Measurements from ENCODE around the gene TRANK1. TPM values are rescaled to one million over a fixed set of nuclear protein-coding genes. Genes with fewer than 3 reads are reported as not detected.
"Not testable (repeated sequence)": the region's sequence is repeated elsewhere in the genome, so short reads cannot be mapped to it uniquely, and the experiment has no call there.

Gene TRANK1
- total RNA-seq, 1 donor from 2014 or later: 16.8 TPM

- no peak for DNase-seq (ENCODE audit: extremely low read depth, low read depth, low spot score)
These were observed 49.9 kb downstream of the TRANK1 start for GRCh38 chr3:36894914-36895313.

GRCh38 chr3:36893826-36894225 is 51.0 kb downstream of the TRANK1 start:
- no peak for DNase-seq (ENCODE audit: extremely low read depth, low read depth, low spot score)

GRCh38 chr3:36893137-36893557 is 51.7 kb downstream of the TRANK1 start:
- DNase-seq (ENCODE audit: extremely low read depth, low read depth, low spot score): peak; percentile 45

GRCh38 chr3:36892457-36893136 is 52.3 kb downstream of the TRANK1 start:
- DNase-seq (ENCODE audit: extremely low read depth, low read depth, low spot score): no peak

- DNase-seq (ENCODE audit: extremely low read depth, low read depth, low spot score): no peak
These were observed 53.1 kb downstream of the TRANK1 start for GRCh38 chr3:36891701-36892160.

GRCh38 chr3:36891097-36891496 is 53.8 kb downstream of the TRANK1 start:
- DNase-seq (ENCODE audit: extremely low read depth, low read depth, low spot score): not testable (repeated sequence)

- no peak for DNase-seq (ENCODE audit: extremely low read depth, low read depth, low spot score)
These were observed 54.6 kb downstream of the TRANK1 start for GRCh38 chr3:36890261-36890660.

- DNase-seq (ENCODE audit: extremely low read depth, low read depth, low spot score): no peak
These were observed 63.1 kb downstream of the TRANK1 start for GRCh38 chr3:36881735-36882134.

- not testable (repeated sequence) for DNase-seq (ENCODE audit: extremely low read depth, low read depth, low spot score)
These were observed 65.0 kb downstream of the TRANK1 start for GRCh38 chr3:36879842-36880241.

- no peak for DNase-seq (ENCODE audit: extremely low read depth, low read depth, low spot score)
These were observed 66.7 kb downstream of the TRANK1 start for GRCh38 chr3:36877930-36878685.

- no peak for DNase-seq (ENCODE audit: extremely low read depth, low read depth, low spot score)
These were observed 68.5 kb downstream of the TRANK1 start for GRCh38 chr3:36876181-36876936.

- DNase-seq (ENCODE audit: extremely low read depth, low read depth, low spot score): no peak
These were observed 69.5 kb downstream of the TRANK1 start for GRCh38 chr3:36875397-36875796.

GRCh38 chr3:36874424-36874823 is 70.4 kb downstream of the TRANK1 start:
- no peak for DNase-seq (ENCODE audit: extremely low read depth, low read depth, low spot score)

- DNase-seq (ENCODE audit: extremely low read depth, low read depth, low spot score): no peak
These were observed 73.3 kb downstream of the TRANK1 start for GRCh38 chr3:36871379-36872126.

GRCh38 chr3:36868614-36869436 is 76.0 kb downstream of the TRANK1 start:
- peak; percentile 27 for DNase-seq (ENCODE audit: extremely low read depth, low read depth, low spot score)

- DNase-seq (ENCODE audit: extremely low read depth, low read depth, low spot score): no peak
These were observed 77.0 kb downstream of the TRANK1 start for GRCh38 chr3:36867810-36868209.

GRCh38 chr3:36866368-36866767 is 78.5 kb downstream of the TRANK1 start:
- DNase-seq (ENCODE audit: extremely low read depth, low read depth, low spot score): no peak

GRCh38 chr3:36864180-36865053 is 80.4 kb downstream of the TRANK1 start:
- no peak for DNase-seq (ENCODE audit: extremely low read depth, low read depth, low spot score)

Measured in glomerular endothelial cell (primary cell).